Osteocyte (in vitro differentiated cells): ENCODE results near the gene POU6F2. TPM values are rescaled to one million over a fixed set of nuclear protein-coding genes. Genes with fewer than 3 reads are reported as not detected.

ENCODE experiments used
- DNase-seq: peaks from one replicate; pipeline ENCODE4 v3.0.0; 2021; ENCODE audit warnings: mixed read lengths; ENCODE audit not compliant: unreplicated experiment; ENCODE audit errors: extremely low spot score
- H3K27ac Mint-ChIP-seq: one replicate; pipeline ENCODE4 v1.8.0; 2021; ENCODE audit warnings: mild to moderate bottlenecking, mixed read lengths; ENCODE audit not compliant: unreplicated experiment
- H3K27me3 Mint-ChIP-seq: one replicate; pipeline ENCODE4 v1.8.0; 2021; ENCODE audit warnings: mixed read lengths; ENCODE audit not compliant: unreplicated experiment
- H3K36me3 Mint-ChIP-seq: one replicate; pipeline ENCODE4 v1.8.0; 2021; ENCODE audit warnings: mixed read lengths; ENCODE audit not compliant: unreplicated experiment
- H3K4me1 Mint-ChIP-seq: one replicate; pipeline ENCODE4 v1.8.0; 2021; ENCODE audit warnings: mixed read lengths; ENCODE audit not compliant: unreplicated experiment
- H3K4me3 Mint-ChIP-seq: one replicate; pipeline ENCODE4 v1.8.0; 2021; ENCODE audit warnings: mild to moderate bottlenecking, moderate library complexity, mixed read lengths; ENCODE audit not compliant: unreplicated experiment
- H3K9me3 Mint-ChIP-seq: one replicate; pipeline ENCODE4 v1.8.0; 2021; ENCODE audit warnings: mixed read lengths; ENCODE audit not compliant: unreplicated experiment
- total RNA-seq: library from RNA; stranded (reverse); gene quantifications from 2 replicates; pipeline ENCODE4 v1.2.1, GENCODE V29; 2021
- TF ChIP-seq, protein P1 (sequence below): fragments of 200-600 bp; sonication (generic); IDR thresholded peaks from 2 replicates; pipeline ENCODE4 v1.5.0; 2021; ENCODE audit warnings: antibody characterized with exemption, mild to moderate bottlenecking, moderate library complexity

POU6F2 gene
- total RNA-seq, 1 donor from 2014 or later: 0.78 TPM

DNA sequence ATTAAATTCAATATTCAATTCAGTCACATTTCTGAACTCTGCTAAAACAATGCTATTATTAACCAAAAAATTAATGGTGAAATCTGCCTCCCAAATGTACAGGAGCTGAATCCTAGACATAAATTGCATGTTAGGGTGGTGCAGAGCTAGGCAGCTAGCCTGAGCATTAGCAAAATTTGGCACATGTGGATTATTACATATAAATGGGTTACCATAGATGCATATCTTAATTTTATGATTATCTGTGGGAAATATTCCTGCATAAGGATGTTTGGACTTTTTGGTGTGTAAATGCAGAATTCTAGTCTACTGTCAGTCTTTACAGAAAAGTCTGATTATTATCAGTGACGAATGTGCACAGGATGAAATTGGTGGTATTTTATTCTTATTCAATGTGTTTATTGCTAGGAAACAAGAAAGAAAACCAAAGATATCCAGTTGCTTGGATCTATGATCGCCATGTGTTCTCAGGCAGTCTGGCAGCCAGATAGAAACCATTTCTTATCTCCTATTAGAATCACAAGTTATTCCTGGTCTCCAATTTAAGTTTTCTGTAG is 150.7 kb downstream of the POU6F2 start:
- Mint-ChIP-seq H3K36me3 (no peaks in the 10 kb centered on the region), H3K4me1 (no peaks in the 10 kb centered on the region), H3K9me3 (no peaks in the 10 kb centered on the region), H3K27me3 (peaks cover 8% of the 10 kb centered on the region), H3K4me3 (no peak overlapping the region), H3K27ac (no peak overlapping the region)
- DNase-seq: no peak
- TF ChIP-seq, protein P1, sequence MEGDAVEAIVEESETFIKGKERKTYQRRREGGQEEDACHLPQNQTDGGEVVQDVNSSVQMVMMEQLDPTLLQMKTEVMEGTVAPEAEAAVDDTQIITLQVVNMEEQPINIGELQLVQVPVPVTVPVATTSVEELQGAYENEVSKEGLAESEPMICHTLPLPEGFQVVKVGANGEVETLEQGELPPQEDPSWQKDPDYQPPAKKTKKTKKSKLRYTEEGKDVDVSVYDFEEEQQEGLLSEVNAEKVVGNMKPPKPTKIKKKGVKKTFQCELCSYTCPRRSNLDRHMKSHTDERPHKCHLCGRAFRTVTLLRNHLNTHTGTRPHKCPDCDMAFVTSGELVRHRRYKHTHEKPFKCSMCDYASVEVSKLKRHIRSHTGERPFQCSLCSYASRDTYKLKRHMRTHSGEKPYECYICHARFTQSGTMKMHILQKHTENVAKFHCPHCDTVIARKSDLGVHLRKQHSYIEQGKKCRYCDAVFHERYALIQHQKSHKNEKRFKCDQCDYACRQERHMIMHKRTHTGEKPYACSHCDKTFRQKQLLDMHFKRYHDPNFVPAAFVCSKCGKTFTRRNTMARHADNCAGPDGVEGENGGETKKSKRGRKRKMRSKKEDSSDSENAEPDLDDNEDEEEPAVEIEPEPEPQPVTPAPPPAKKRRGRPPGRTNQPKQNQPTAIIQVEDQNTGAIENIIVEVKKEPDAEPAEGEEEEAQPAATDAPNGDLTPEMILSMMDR: no peak

DNA sequence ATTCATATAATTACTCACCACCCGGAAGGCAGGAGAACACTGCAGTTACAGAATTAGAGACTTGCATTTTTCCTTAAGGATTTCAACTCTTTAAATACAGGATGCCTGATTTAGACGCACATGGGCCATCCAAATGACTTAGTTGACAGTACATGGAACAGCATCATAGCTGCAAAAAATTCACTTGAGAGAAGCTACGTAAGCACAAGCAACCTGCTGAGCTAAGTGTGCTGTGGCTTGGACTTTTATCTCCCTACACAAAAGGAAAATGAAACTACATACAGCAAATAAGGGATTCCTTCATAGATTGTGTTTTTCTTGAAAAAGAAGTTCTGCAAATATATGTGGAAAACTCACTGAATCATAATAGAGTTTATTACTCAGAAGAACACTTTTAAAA is 152.6 kb downstream of the POU6F2 start:
- Mint-ChIP-seq H3K27ac (no peak overlapping the region), H3K27me3 (peaks cover 6% of the 10 kb centered on the region), H3K9me3 (no peaks in the 10 kb centered on the region), H3K4me3 (no peak overlapping the region), H3K4me1 (no peaks in the 10 kb centered on the region), H3K36me3 (no peaks in the 10 kb centered on the region)
- TF ChIP-seq, protein P1: no peak
- no peak for DNase-seq

DNA sequence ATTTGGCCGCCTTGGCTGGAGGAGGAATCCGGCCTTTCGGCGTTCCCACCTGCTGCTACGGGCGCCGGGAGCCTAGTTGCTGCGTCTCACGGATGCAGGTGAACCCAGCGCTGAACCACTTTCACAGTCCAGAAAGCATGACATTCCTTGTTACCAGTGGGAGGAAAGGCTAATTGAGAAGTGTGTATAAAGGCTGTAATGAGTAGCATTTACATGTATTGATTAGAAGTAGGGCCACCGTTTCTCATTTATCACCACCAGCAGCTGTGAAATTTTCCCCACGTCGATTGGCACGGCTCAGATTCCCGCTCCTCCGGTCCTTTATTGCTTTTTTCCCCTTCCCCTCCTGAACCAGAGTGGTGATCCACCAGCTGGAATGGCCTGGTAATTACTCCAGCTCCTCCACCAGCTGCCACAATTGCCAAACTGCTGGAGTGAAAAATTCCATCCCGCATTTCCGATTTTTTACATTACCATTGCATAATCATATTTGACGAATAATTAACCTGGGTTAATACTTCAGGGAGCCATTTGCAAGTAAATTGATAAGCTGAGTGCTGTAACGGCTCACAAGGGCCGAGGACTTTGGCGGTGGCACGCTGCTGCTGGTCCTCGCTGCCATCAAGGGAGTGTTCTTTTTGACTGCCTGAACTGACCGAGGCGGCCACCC is 153.3 kb downstream of the POU6F2 start:
- Mint-ChIP-seq H3K27ac (no peak overlapping the region), H3K4me1 (no peaks in the 10 kb centered on the region), H3K27me3 (peaks cover 4% of the 10 kb centered on the region), H3K4me3 (no peak overlapping the region), H3K36me3 (no peaks in the 10 kb centered on the region), H3K9me3 (no peaks in the 10 kb centered on the region)
- no peak for DNase-seq
- TF ChIP-seq, protein P1: no peak

DNA sequence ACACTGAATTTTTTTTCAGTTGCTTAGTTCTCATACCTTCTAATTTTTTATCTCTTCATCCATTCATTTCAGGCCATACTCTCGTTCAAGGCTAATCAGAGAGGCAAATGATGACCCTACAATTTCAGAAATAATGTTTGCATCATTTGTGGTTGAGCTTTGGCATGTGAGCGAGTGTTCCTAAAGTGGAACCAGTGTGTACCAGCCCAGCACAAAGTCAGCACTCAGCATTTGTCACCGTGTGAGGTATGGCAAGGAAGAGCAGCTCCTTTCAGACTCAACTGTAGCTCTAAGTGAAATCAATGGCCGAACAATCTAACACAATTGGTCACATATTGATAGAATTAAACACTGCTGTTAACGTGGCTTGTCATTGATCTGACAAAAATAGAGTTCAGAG is 154.6 kb downstream of the POU6F2 start:
- Mint-ChIP-seq H3K27me3 (peaks cover 2% of the 10 kb centered on the region), H3K4me3 (no peak overlapping the region), H3K9me3 (peaks cover 3% of the 10 kb centered on the region), H3K27ac (no peak overlapping the region), H3K4me1 (no peaks in the 10 kb centered on the region), H3K36me3 (no peaks in the 10 kb centered on the region)
- DNase-seq: no peak
- TF ChIP-seq, protein P1: no peak

DNA sequence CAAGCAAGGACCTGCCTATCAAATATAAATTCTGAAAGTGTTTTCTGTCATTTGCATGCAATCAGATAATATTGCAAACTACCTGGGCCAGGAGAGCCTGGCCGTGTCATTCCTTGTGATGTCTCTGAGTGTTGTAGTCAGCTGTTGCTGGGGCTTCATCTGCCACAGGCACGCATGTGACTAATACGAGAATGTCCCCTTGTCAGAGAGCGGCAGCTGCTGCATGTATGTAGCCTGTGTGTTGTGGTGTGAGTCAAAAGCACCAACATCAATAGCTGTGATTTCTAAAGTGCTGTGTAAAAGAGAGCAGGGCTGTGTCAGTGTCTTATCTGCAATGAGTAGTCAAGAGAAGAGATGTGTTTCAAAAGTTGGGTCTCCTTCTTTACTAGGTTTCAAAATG is 155.4 kb downstream of the POU6F2 start:
- Mint-ChIP-seq H3K4me1 (no peaks in the 10 kb centered on the region), H3K36me3 (no peaks in the 10 kb centered on the region), H3K27ac (no peak overlapping the region), H3K27me3 (peaks cover 2% of the 10 kb centered on the region), H3K9me3 (peaks cover 9% of the 10 kb centered on the region), H3K4me3 (no peak overlapping the region)
- DNase-seq: no peak
- TF ChIP-seq, protein P1: no peak
